ENCODE results near the gene NTN5.
A peak's percentile ranks its signal among the peaks of the same experiment; 100 is the strongest.
"Not testable (repeated sequence)": the region's sequence is repeated elsewhere in the genome, so short reads cannot be mapped to it uniquely, and the experiment has no call there.

The NTN5 gene

DNA sequence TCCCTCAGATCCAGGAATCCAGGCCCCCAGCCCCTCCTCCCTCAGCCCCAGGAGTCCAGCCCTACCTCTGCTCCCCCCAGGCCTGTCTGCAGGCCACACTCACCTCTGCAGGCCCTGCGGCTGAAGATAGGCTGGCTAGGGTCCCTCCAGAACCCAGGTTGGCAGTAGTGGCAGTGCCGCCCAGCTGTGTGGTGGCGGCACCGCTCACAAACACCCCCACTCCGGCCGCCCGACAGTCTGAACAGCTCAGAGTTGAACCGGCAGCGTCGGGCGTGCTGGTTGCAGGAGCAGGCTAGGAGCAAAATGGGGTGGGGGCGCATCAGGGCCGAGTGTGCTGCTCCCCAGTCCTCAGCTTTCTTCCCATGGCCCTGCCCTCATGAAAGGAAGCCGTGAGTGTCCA, 8.3 kb downstream of the NTN5 start:
- TF ChIP-seq, protein P1, sequence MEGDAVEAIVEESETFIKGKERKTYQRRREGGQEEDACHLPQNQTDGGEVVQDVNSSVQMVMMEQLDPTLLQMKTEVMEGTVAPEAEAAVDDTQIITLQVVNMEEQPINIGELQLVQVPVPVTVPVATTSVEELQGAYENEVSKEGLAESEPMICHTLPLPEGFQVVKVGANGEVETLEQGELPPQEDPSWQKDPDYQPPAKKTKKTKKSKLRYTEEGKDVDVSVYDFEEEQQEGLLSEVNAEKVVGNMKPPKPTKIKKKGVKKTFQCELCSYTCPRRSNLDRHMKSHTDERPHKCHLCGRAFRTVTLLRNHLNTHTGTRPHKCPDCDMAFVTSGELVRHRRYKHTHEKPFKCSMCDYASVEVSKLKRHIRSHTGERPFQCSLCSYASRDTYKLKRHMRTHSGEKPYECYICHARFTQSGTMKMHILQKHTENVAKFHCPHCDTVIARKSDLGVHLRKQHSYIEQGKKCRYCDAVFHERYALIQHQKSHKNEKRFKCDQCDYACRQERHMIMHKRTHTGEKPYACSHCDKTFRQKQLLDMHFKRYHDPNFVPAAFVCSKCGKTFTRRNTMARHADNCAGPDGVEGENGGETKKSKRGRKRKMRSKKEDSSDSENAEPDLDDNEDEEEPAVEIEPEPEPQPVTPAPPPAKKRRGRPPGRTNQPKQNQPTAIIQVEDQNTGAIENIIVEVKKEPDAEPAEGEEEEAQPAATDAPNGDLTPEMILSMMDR (conservative IDR thresholded peaks at IDR 0.05; ENCODE audit: low read length): no peak
- DNase-seq (ENCODE audit: low read depth): no peak
- H3K4me3 ChIP-seq (ENCODE audit: low read length): no peak overlapping the region

DNA sequence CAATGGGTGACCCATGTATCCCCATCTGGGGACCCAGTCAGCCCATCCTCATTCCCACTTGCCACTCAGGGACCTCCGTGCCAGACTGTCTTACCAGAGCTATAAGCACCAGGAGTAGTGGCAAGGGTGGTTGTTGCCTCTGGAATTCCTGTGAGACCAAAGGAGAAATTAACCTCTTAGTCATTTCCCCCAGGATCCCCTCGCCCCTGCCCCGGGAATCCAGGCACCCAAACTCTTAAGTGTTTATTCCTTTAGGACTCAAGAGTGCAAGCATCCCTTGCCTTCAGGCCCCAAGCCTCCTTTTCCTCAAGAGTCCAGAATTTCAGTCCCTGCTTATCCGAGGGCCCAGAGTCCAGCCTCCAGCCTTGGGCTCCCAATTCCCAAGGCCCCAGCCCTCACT, 9.2 kb downstream of the NTN5 start:
- no peak for DNase-seq (ENCODE audit: low read depth)
- TF ChIP-seq, protein P1 (conservative IDR thresholded peaks at IDR 0.05; ENCODE audit: low read length): no peak
- H3K4me3 ChIP-seq (ENCODE audit: low read length): no peak overlapping the region

DNA sequence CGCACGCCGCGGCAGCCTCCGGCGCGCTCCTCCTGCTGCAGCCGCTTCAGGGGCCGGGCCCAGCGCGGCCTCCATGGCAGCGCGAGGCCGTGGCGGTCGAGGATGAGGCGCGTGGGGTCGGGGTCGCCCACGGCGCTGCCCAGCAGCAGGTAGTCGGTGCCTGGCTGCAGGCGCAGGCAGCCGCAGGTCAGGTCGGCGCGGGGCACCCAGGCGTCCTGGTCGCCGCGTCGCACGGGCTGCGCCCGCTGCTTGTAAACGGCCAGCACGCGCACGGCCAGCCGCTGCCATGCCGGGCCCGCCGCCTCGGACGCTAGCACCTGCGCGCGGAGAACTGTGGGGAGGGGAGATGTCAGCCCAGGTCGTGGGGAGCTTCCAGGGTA, 11.1 kb downstream of the NTN5 start:
- TF ChIP-seq, protein P1 (conservative IDR thresholded peaks at IDR 0.05; ENCODE audit: low read length): no peak
- DNase-seq (ENCODE audit: low read depth): no peak
- H3K4me3 ChIP-seq (ENCODE audit: low read length): no peak overlapping the region

DNA sequence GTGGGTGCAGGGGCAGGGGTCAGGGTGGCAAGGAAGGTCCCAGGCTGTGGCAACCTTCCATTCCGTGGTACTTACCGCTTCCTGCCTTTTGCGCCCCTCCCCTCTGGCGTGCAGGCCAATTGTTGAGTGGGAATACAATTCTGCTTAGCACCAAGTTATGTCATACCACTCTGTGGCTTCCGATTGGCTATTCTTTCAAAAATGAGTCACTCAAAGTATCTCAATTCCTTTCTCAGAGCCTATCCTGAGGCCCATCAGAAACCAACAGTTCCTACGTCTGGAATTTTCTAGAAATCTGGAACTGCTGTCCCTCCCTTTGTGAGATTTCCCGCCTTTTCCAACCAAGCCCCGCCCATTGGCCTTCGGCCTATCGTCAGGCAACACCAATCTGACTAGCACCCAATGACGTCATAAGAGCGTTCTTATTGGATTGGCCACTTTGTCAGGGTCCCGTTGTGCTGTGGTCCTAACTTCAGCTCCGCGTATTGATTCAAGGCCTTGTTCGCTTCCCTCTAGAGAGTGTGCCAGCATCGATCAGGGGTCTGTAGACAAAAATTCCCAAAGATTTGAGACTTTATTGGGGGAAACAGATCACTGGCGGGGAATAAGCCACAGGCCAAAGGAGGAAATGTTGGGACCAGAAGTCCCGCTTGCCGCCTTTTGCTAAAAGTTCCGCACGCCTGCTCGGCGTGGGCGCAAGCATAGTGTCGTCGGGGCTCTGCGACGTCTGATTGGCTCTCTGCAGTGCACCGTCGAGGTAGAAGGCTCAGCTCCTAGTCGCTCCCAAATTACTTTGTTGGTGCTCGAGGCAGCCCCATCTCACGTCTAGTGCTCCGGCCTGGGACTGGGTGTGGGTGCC, 11.7 kb downstream of the NTN5 start:
- TF ChIP-seq, protein P1 (conservative IDR thresholded peaks at IDR 0.05; ENCODE audit: low read length): no peak
- no peak overlapping the region for H3K4me3 ChIP-seq (ENCODE audit: low read length)
- DNase-seq (ENCODE audit: low read depth): peak; percentile 80

DNA sequence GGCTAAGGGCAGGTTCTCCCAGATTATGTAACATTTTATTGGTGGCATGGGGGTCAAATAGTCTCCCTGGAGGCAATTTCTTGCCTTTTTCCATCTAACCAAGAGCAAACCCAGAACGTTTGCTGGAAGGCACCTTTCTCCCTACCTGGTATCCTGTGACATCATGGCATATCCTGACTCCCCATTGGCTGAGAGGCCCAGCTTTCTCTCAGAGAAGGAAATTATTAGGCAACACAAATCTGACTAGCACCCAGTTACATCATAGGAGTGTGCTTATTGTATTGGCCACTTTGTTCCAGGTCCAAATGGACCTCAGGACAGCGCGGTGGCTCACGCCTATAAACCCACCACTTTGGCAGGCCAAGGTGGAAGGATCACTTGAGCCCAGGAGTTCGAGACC, 13.0 kb downstream of the NTN5 start:
- TF ChIP-seq, protein P1 (conservative IDR thresholded peaks at IDR 0.05; ENCODE audit: low read length): no peak

DNA sequence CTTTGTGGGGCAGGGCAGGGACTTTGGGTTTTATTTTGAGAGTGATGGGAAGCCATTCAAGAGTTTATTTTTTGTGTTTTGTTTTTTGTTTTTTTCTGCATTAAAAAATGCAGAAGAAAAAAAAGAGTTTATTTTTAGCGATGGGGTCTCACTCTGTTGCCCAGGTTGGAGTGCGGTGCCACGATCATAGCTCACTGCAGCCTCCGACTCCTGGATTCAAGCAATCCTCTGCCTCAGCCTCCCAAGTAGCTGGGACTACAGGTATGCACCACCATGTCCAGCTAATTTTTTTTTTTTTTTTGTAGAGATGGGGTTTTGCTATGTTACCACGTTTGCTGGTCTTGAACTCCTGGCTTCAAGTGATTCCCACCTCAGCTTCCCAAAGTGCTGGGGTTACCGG, 14.3 kb downstream of the NTN5 start:
- no peak for DNase-seq (ENCODE audit: low read depth)
- no peak overlapping the region for H3K4me3 ChIP-seq (ENCODE audit: low read length)
- TF ChIP-seq, protein P1 (conservative IDR thresholded peaks at IDR 0.05; ENCODE audit: low read length): no peak

More for the DNA sequence above, 13.0 kb downstream of the NTN5 start:
- no peak for DNase-seq (ENCODE audit: low read depth)
- no peak overlapping the region for H3K4me3 ChIP-seq (ENCODE audit: low read length)

DNA sequence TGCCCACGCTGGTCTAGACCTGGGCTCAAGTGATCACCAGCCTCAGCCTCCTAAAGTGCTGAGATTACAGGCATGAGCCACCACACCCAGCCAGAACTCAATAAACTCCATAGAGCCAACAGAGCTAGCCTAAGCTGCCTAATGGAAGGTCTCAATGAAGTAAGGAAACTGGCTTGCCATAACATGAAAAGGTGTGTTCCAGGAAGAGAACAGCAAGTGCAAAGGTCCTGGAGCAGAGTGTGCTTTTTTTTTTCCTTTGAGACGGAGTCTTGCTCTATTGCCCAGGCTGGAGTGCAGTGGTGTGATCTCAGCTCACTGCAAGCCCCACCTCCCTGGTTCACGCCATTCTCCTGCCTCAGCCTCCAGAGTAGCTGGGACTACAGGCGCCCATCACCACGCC, 15.0 kb downstream of the NTN5 start:
- H3K4me3 ChIP-seq (ENCODE audit: low read length); DNase-seq (ENCODE audit: low read depth): not testable (repeated sequence)
